GM19240 (cell line): ENCODE measurements around the gene GPR173.
A peak's percentile ranks its signal among the peaks of the same experiment; 100 is the strongest.

Experiments used
- DNase-seq: peaks from one replicate; pipeline ENCODE4 v3.0.0; 2011; ENCODE audit warnings: low spot score; ENCODE audit not compliant: insufficient read length

The GPR173 gene

DNA sequence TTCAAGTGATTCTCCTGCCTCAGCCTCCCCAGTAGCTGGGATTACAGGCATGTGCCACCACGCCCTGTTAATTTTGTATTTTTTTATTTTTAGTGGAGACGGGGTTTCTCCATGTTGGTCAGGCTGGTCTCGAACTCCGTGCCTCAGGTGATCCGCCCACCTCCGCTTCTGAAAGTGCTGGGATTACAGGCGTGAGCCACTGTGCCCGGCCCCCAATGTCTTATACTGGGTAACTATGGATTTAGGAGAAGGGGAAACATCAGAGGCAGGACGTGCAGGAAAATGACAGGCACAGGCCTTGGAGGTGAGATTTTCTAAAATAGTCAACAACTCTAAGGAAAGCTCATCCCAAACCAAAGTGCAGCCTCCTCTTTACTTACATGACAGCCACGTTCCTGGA, 22.5 kb downstream of the GPR173 start:
- DNase-seq, result no peak

DNA sequence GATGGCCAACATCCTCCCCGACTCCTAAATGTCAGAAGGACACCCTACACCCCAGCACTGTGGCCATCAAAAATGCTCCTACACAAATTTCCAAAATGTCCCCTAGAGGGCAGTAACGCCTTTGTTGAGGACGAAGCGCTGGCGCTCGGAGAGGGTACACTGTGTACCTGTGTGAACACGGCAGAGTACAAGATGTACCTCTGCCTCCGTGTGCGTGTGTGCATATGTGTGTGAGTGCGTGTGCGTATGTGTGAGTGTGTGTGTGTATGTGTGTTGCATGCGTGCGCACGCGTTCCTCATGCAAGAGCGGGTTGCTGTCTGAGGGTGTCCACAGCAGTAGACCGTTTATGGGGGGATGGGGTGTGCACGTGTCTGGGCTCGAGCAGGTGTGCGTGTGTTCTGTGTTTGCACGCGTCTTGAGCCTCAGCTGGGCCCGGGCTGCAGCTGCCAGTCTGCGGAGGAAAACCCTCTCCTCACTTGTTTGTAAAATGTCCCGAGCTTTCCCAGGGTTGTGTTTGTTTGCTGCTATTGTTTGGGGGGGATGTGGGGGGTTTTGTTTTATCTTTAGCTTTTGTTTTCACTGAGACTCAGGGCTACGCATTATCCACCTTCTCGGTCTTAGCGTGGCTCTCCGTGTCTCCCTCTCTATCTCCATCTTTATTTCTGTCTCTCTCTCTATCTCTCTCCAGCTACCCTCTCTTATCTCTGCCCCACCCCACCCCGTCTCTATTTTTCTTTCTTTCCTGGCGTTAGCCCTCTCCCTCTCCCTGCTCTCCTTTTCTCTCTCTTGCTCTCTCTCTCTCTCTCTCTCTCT, 23.2 kb downstream of the GPR173 start:
- peak; percentile 59 for DNase-seq

DNA sequence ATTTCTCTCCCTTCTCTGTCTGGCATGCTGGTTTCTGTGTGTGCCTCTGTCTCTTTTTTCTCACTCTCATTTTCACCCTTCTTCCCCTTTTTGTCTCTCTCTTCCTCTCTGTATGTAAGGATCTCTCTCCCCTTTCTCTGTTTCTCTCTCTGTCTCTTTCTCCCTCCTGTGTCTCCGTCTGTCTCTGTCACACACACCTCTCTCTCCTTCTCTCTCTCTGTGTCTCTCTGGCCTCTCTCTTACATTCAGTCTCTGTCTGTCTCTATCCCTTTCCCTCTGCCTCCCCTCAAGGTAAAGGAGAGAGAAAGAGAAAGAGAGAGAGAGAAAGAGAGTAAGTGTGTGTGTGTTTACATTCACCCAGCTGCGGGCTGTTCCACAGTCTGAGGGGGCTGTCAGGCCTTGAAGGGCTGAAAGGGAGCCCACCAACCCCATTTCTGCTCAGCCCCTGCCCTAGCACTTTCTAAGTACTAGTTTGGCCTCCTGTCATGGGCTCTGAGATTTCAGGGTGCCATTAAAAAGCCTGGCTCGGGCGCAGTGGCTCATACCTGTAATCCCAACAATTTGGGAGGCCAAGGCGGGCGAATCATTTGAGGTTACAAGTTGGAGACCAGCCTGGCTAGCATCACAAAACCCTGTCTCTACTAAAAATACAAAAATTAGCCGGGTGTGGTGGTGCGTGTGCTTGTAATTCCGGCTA, 24.0 kb downstream of the GPR173 start:
- no peak for DNase-seq

DNA sequence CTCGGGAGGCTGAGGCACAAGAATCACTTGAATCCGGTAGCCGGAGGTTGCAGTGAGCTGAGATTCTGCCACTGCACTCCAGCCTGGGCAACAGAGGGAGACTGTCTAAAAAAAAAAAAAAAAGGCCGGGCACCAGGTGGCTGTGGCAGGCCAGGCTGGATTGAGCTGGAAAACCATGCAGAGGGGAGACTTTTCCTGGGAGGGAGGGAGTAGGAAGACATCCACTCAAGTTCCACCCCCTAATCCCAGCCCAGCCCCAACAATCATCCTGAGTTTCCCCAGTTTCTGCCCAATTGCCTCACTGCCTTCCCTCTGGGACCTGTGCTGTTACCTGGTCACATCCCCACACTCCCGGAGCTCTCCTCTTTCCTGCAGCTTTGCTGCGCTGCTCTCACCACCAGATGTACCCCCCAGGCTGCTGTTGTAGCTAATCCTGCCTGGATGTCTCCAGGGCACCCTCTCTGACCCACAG, 24.6 kb downstream of the GPR173 start:
- no peak for DNase-seq

DNA sequence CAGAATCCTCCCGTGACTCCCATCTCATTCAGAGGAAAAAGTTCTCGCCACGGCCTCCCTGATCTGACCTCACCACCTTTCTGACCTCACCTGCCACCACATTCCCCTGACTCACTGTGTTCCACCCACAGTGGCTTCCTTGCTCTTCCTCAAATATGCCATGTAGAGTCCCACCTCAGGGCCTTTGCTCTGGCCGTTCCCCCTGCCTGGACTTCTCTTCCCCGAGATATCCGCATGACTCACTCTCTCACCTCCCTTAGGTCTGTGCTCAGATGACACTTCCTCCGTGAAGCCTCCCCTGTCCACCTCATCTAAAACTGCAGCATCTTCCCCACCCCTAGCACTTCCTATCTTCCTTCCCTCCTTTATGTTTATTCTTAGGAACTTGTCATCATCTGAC, 26.4 kb downstream of the GPR173 start:
- no peak for DNase-seq

DNA sequence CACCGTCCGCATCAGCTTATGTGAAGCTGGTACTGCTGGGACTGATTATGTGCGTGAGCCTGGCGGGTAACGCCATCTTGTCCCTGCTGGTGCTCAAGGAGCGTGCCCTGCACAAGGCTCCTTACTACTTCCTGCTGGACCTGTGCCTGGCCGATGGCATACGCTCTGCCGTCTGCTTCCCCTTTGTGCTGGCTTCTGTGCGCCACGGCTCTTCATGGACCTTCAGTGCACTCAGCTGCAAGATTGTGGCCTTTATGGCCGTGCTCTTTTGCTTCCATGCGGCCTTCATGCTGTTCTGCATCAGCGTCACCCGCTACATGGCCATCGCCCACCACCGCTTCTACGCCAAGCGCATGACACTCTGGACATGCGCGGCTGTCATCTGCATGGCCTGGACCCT, 28.1 kb downstream of the GPR173 start:
- no peak for DNase-seq

DNA sequence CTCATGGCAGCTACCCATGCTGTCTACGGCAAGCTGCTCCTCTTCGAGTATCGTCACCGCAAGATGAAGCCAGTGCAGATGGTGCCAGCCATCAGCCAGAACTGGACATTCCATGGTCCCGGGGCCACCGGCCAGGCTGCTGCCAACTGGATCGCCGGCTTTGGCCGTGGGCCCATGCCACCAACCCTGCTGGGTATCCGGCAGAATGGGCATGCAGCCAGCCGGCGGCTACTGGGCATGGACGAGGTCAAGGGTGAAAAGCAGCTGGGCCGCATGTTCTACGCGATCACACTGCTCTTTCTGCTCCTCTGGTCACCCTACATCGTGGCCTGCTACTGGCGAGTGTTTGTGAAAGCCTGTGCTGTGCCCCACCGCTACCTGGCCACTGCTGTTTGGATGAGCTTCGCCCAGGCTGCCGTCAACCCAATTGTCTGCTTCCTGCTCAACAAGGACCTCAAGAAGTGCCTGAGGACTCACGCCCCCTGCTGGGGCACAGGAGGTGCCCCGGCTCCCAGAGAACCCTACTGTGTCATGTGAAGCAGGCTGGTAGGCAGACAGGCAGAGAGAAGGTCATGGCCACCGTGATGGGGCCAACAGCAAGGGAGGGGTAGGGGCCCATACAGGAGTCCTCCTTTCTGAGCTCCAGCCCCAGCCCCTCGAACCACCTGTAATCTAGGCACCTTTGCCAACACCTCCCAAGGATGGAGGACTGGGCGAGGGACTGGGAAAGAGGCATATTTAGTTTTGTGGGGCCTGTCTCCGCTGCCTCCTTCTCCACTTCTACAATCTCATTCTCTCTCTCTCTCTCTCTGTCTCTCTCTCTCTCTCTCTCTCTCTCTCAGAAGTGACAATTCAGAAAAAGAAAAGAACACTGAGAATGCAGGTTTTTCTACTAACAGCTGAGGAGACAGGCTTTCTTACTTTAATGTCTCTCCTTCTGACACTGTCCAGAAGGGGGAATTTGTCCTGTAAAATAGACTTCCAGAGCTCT, 28.9 kb downstream of the GPR173 start:
- no peak for DNase-seq

DNA sequence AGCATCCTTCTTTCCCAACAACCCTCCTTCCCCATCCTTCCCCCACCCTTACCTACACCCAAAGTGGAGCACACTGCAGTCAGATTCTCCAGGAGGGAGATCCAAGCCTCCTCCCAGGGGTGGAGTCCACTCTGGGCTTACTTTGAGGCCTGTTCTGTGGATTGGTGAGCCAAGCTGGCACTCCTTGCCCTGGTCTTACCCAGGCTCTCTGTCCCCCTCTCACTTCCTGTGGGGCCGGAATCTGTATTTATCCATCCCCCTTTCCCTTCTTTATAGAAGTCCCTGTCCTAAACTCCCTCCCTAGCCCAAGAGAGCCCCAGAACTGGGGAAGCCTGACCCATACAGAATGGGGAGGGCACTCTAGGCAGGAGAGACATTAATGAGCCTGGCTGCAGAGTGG, 30.4 kb downstream of the GPR173 start:
- no peak for DNase-seq

DNA sequence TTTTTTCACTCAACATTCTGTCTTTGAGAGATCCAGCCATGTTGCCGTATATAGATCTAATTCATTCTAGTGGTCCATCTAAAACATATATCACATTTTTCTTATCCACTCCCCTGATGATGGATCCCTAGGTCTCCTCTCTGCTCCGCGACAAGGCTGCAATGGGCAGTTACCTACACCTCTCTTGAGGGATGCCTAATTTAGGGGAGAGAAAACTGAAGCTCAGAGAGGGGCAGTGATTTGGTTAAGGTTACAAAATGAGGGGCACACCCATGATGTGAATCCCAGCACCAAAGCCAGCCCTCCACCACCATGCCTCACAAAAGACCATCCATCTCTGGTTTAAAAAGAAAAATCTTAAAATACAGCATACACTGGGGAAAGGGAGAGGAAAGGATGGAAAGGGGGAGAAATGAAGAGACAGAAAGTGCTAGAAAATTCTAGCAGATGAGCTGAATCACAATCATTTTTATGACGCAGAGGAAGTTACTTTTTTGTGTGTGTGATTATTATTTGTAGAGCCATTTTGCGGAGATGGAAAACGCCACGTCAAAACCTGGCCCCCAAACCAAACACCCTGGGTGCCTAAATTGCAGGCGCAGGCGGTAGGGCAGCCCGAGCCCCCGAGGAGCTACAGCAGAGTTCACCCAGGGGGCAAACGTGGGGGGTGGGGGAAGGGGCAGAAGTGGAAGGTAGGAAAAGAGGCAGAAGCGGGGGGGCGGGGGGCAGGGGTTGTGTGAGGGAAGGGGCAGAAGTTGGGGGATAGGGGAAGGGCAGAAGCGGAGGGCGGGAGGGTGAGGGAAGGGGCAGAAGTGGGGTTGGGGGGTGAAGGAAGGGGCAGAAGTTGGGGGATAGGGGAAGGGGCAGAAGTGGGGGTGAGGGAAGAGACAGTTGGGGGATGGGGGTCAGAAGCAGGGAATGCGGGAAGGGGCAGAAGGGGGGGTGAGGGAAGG, 32.3 kb downstream of the GPR173 start:
- DNase-seq, result no peak

DNA sequence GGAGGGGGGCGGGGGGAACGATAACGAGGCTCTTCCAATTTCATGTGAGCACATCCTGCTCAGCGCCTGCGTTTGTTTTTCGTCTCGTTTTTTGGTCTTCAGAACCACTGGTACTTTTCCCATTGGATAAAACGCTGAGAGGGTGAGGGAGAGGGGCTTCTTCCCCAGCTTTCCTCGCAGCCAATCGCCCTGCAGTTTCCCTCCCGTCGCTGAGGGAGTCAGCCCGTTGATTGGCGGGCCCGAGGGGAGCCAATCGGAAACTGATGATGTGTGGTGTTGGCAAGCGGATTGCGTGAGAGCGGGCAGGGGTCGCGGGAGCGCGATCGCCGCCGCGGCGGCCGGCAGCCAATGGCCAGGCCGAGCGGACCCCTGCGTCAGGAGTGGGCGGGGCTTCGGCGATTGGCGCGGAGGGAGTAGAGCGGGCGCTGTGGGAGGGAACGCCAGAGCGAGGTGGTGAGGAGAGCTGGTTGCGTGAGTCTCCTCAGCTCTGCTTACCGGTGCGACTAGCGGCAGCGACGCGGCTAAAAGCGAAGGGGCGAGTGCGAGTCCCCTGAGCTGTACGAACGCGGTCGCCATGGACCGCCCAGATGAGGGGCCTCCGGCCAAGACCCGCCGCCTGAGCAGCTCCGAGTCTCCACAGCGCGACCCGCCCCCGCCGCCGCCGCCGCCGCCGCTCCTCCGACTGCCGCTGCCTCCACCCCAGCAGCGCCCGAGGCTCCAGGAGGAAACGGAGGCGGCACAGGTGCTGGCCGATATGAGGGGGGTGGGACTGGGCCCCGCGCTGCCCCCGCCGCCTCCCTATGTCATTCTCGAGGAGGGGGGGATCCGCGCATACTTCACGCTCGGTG, 33.6 kb downstream of the GPR173 start, which contains the start of gene TSPYL2:
TSPYL2 (plus strand) TSS at position 443 of the 848 bp plus-strand sequence; CDS start at position 575, 132 bp downstream.
- peak; percentile 55 for DNase-seq

DNA sequence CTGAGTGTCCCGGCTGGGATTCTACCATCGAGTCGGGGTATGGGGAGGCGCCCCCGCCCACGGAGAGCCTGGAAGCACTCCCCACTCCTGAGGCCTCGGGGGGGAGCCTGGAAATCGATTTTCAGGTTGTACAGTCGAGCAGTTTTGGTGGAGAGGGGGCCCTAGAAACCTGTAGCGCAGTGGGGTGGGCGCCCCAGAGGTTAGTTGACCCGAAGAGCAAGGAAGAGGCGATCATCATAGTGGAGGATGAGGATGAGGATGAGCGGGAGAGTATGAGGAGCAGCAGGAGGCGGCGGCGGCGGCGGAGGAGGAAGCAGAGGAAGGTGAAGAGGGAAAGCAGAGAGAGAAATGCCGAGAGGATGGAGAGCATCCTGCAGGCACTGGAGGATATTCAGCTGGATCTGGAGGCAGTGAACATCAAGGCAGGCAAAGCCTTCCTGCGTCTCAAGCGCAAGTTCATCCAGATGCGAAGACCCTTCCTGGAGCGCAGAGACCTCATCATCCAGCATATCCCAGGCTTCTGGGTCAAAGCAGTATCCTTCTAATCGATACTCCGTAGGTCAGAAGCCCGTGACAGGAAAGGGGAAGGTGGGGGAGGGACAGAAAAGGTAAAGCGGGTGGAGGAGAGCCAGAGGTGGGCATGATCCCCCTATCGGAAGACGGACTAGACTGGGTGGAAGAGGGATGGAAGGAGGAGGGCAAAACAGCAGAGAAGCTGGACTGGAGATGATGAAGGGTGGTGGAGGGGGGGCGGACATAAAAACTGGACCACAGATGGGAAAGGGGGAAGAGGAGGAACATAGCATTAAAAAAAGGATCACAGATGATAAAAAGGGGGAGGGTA, 34.4 kb downstream of the GPR173 start:
- DNase-seq, result no peak

DNA sequence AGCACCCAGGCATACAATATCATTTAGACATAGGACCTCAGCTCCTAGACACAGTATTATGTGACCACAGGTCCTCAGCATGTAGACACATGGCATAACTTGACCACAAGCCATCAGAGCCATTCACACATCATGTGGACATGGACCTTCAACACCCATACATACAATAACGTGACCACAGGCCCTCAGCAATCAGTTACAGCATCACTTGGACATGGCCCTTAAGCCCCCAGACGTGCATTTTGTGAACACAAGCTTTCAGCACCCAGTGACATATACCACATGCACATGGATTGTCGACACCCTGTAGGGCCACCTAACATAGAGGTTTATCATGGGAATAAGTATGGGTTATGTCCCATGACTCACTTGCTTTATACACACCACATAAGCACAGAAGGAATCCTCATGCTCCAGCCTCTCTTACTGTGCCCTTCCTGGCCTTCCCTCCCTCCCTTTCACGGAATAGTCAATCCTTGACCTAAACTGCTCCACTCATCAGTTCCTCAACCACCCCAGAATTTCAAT, 35.5 kb downstream of the GPR173 start:
- no peak for DNase-seq

DNA sequence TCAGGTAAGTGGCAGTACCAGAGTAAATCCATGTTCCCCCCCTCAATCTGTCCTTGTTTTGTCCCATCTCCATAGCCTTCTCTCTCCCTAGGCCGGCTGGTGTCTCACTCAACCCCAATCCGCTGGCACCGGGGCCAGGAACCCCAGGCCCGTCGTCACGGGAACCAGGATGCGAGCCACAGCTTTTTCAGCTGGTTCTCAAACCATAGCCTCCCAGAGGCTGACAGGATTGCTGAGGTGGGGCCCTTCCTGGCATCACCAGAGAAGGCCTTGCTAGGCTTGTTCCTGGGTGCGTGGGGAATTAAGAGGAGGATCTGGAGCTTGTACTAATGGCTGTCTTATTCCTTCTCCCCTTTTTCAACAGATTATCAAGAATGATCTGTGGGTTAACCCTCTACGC, 36.3 kb downstream of the GPR173 start:
- DNase-seq, result no peak

DNA sequence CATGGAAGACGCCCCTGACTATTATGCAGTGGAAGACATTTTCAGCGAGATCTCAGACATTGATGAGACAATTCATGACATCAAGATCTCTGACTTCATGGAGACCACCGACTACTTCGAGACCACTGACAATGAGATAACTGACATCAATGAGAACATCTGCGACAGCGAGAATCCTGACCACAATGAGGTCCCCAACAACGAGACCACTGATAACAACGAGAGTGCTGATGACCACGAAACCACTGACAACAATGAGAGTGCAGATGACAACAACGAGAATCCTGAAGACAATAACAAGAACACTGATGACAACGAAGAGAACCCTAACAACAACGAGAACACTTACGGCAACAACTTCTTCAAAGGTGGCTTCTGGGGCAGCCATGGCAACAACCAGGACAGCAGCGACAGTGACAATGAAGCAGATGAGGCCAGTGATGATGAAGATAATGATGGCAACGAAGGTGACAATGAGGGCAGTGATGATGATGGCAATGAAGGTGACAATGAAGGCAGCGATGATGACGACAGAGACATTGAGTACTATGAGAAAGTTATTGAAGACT, 37.2 kb downstream of the GPR173 start:
- DNase-seq, result no peak

DNA sequence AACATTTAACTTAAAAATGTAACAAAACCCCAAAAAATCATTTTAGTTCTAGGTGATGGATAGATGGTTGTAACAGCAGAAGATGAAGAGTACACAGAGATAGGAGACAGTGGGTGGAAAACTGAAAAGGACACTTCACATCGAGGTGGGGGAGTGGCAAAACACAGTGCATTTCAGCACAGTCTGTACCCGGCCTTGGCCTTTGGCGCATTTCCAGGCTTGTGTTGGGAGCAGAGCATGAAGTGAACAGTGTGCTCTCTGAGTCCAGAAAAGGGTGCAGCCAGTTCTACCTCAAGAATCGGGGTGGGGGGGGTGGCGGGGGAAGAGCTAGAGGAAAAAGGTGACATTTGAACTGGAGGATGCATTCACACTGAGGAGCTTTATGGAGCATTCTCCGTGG, 37.9 kb downstream of the GPR173 start:
- DNase-seq, result no peak

DNA sequence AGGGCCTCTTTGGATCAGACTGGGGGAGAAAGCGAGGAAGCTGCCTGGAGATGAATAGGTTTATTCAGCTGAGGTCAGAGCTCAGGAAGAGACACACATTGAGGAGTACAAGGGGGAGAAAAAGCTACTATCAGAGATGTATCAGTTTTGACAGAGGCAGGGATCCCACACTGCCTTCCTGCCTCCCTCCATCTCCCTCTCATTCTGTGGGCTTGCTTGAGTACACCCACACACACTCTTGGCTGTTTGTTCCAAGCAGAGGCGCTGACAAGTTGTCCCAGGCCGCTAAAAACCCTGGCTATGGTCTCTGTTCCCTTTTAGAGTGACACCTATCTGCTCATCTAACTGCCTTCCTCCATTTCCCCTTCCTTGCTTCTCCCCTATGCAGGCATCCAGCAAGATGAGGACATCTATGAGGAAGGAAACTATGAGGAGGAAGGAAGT, 38.8 kb downstream of the GPR173 start:
- no peak for DNase-seq

DNA sequence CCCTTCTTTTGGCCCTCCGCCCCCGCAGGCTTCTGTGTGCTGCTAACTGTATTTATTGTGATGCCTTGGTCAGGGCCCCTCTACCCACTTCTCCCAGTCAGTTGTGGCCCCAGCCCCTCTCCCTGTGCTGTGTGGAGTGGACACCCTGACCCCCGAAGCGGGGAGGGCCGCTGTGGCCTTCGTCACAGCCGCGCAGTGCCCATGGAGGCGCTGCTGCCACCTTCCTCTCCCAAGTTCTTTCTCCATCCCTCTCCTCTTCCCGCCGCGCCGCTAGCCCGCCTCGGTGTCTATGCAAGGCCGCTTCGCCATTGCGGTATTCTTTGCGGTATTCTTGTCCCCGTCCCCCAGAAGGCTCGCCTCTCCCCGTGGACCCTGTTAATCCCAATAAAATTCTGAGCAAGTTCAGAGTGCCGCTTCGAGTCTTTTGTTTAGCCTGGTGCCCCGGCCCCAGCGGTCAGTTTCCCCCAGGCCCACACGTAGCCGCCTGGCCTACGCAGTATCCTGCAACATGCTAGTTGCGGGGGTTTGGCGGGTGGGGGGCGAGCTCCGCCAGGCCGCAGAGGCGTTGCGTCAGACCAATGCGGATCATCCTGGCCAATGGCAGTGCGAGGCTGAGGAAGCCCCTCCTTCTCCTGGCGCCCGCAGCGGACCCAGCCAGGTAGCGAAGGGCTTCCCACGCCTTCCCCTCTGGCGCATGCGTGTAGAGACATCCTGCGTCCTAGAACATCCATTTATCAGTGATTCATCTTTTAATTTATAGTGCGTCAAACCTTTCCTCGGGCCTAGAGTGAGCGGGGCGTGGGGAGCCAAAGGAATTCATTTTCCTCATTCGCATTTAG, 39.8 kb downstream of the GPR173 start:
- peak; percentile 33 for DNase-seq
